ENCODE measurements around the gene SBF2.

Gene SBF2

GRCh38 chr11:10317151-10317755 lies 23.2 kb upstream of the SBF2 start:
- DNase-seq: no peak

GRCh38 chr11:10315083-10315482 lies 21.1 kb upstream of the SBF2 start:
- no peak for DNase-seq

GRCh38 chr11:10314199-10315072 lies 20.4 kb upstream of the SBF2 start:
- peak; percentile 53 for DNase-seq

GRCh38 chr11:10311802-10312201 lies 17.8 kb upstream of the SBF2 start:
- DNase-seq: no peak

- DNase-seq: no peak
Measured at GRCh38 chr11:10310301-10310841, 16.4 kb upstream of the SBF2 start.

- no peak for DNase-seq
Measured at GRCh38 chr11:10309163-10310093, 15.4 kb upstream of the SBF2 start.

- DNase-seq: no peak
Measured at GRCh38 chr11:10308201-10308954, 14.4 kb upstream of the SBF2 start.

GRCh38 chr11:10307400-10308200 lies 13.6 kb upstream of the SBF2 start:
- peak; percentile 86 for DNase-seq

- DNase-seq: no peak
Measured at GRCh38 chr11:10307022-10307399, 13.0 kb upstream of the SBF2 start.

GRCh38 chr11:10305964-10306918 lies 12.2 kb upstream of the SBF2 start:
- DNase-seq: no peak

GRCh38 chr11:10305262-10305963 lies 11.4 kb upstream of the SBF2 start:
- no peak for DNase-seq

- DNase-seq: peak; percentile 45
Measured at GRCh38 chr11:10304495-10305261, 10.7 kb upstream of the SBF2 start, which contains the start of gene ADM. ADM (plus strand) TSS chr11:10305073; CDS start chr11:10305701, 628 bp downstream.

GRCh38 chr11:10303558-10304363 lies 9.7 kb upstream of the SBF2 start:
- DNase-seq: peak; percentile 29

- peak; percentile 78 for DNase-seq
Measured at GRCh38 chr11:10302744-10303557, 8.9 kb upstream of the SBF2 start.

GRCh38 chr11:10302359-10302743 lies 8.3 kb upstream of the SBF2 start:
- DNase-seq: no peak

GRCh38 chr11:10301656-10302358 lies 7.8 kb upstream of the SBF2 start:
- DNase-seq: no peak

Data from CD4-positive, alpha-beta T cell treated with Interleukin-21 for 1 hour (primary cell).